ENCODE data around the gene METTL8.

DNA sequence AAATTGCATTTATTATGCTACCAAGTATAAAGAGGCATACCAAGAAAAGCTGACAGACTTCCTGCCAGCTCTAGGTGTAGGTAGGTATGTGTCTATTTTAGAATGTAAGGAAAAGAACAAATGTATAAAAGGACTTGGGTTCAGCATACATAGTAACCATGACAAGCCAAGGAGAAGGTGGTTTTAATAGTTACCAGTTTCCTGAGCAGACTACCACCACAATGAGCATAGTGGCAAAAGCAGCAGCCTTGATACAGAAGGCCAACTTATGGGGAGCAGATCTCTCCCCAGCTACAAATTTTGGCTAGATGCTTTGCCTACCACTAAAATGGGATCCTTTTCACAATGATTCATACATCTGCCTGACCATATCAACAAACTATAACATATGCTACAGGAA lies 34.5 kb downstream of the METTL8 start:
- no peak for TF ChIP-seq SUZ12 (IDR thresholded peaks at IDR 0.05; ENCODE audit: extremely low read depth, insufficient read depth, insufficient read length)
- no peak for TF ChIP-seq ZNF274 (IDR thresholded peaks at IDR 0.05; ENCODE audit: low read depth, low read length)
- no peak for TF ChIP-seq YY1 (IDR thresholded peaks at IDR 0.05; ENCODE audit: insufficient read depth, insufficient read length)

All from NT2/D1 (cell line).